Transverse colon (tissue), 3 donors: ENCODE data around the gene DZIP1L.

Experiments used
- POLR2A ChIP-seq: fragments of 450-650 bp; IDR thresholded peaks from one replicate; pipeline ENCODE4 v1.6.1; 2016; ENCODE audit warnings: antibody characterized with exemption, mild to moderate bottlenecking, moderate library complexity
- TF ChIP-seq, protein P1 (sequence below), 5 experiments: fragments of 200-600 bp in 3 of 5; fragments of 450-650 bp in 2 of 5; sonication (generic) in 3 of 5; IDR thresholded peaks; 1 replicate in 2 of 5; 2 replicates in 3 of 5; pipeline ENCODE4 v1.5.1; 2016 to 2017; ENCODE audit warnings: antibody characterized with exemption in 5 of 5, inconsistent platforms in 3 of 5, mild to moderate bottlenecking in 2 of 5, moderate library complexity in 1 of 5

DNA sequence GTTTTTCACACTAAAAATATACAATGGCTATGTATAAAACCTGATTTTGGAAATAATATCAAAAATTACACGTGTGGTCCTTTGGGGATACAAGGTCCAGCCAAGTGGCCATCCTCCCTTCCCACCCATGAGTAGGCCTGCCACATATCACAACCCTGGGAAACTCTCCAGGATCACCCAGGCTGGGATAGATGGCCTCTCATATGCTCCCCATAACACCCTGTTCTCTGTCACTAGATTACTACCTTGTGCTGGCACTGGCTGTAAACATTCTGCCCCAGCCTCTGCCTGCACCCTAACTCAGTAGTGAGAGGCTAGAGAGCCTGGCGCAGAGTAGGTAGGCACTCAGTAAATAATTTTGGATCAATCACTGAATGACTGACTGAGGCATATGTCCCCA lies 53.4 kb downstream of the DZIP1L start:
- TF ChIP-seq POLR2A = no peak
- TF ChIP-seq, protein P1, sequence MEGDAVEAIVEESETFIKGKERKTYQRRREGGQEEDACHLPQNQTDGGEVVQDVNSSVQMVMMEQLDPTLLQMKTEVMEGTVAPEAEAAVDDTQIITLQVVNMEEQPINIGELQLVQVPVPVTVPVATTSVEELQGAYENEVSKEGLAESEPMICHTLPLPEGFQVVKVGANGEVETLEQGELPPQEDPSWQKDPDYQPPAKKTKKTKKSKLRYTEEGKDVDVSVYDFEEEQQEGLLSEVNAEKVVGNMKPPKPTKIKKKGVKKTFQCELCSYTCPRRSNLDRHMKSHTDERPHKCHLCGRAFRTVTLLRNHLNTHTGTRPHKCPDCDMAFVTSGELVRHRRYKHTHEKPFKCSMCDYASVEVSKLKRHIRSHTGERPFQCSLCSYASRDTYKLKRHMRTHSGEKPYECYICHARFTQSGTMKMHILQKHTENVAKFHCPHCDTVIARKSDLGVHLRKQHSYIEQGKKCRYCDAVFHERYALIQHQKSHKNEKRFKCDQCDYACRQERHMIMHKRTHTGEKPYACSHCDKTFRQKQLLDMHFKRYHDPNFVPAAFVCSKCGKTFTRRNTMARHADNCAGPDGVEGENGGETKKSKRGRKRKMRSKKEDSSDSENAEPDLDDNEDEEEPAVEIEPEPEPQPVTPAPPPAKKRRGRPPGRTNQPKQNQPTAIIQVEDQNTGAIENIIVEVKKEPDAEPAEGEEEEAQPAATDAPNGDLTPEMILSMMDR (IDR thresholded peaks at IDR 0.05) = no peak
